ENCODE data around the gene KCMF1. TPM values are rescaled to one million over a fixed set of nuclear protein-coding genes. Genes with fewer than 3 reads are reported as not detected.
A peak's percentile ranks its signal among the peaks of the same experiment; 100 is the strongest.

The KCMF1 gene
- total RNA-seq, 1 experiment from 2014 or later, result 90.5 TPM

DNA sequence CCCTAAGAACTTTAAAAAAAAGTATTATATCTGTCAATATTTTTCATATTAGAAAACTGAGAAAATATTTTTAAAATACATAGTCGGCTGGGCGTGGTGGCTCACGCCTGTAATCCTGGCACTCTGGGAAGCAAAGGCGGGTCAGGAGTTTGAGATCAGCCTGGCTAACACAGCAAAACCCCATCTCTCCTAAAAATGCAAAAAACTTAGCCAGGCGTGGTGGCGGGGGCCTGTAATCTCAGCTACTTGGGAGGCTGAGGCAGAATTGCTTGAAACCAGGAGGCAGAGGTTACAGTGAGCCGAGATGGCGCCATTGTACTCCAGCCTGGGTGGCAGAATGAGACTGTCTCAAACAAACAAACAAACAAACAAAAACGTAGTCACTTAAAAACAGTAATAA is 5.1 kb upstream of the KCMF1 start:
- Histone ChIP-seq H3K27me3 (no peaks in the 10 kb centered on the region), H3K36me3 (peaks cover 76% of the 10 kb centered on the region), H3K9me3 (no peaks in the 10 kb centered on the region), H3K4me3 (no peak overlapping the region)
- DNase-seq, result no peak

DNA sequence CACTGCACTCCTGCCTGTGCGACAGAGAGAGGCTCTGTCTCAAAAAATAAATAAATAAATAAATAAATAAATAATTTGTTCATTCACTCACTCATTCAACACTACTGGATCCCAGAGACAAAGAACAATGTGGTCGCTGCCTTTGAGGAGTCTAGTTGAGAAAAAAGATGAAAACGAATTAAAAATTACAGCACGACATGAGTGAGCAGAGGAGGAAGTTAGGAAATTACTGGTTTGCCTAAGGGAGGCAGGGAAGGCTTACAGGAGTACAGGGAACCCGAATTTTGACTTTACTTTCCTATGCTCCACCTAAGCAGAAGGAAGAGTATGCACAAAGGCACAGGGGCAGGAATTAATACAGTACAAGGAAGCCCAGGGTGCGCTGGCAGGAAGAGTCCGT is 4.2 kb upstream of the KCMF1 start:
- DNase-seq, result no peak

DNA sequence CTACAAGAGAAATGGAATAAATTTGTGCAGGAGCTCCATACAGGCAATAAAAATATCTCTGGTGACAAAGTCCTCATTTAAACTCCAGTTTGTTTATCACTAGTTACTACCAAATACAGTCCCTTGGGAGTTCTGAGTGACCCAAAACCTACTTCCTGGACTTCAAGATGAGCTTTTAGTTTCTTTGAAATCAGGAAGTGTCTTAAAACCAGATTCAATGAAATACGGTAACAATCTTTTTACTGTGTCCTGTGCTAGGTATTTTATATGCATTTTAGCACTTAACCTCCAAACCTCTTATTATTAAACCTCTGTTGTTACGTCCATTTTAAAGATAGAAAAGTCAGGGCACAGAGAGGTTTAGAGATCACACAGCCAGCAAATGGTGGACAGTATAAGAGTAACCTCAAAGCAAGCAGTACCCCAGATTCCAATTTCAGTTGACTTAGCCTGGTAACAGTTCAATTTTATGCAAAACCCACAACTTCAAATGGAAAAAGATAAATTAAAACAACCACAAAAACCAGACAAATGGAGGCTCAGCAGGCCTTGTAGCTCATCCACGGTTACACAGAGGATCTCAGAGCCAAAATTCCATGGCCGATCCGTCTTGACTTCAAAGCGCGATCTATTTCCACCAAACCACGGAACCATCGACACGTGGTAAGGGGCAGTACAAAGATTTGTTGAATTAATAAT is 1.3 kb upstream of the KCMF1 start:
- Histone ChIP-seq H3K9me3 (no peaks in the 10 kb centered on the region), H3K36me3 (peaks cover 58% of the 10 kb centered on the region), H3K27me3 (no peaks in the 10 kb centered on the region), H3K4me3 (peak overlapping the region; percentile 89)
- no peak for DNase-seq

More for the DNA sequence above, 4.2 kb upstream of the KCMF1 start:
- H3K9me3 ChIP-seq, result no peaks in the 10 kb centered on the region
- H3K36me3 ChIP-seq, result peaks cover 70% of the 10 kb centered on the region
- H3K27me3 ChIP-seq, result no peaks in the 10 kb centered on the region
- H3K4me3 ChIP-seq, result no peak overlapping the region

DNA sequence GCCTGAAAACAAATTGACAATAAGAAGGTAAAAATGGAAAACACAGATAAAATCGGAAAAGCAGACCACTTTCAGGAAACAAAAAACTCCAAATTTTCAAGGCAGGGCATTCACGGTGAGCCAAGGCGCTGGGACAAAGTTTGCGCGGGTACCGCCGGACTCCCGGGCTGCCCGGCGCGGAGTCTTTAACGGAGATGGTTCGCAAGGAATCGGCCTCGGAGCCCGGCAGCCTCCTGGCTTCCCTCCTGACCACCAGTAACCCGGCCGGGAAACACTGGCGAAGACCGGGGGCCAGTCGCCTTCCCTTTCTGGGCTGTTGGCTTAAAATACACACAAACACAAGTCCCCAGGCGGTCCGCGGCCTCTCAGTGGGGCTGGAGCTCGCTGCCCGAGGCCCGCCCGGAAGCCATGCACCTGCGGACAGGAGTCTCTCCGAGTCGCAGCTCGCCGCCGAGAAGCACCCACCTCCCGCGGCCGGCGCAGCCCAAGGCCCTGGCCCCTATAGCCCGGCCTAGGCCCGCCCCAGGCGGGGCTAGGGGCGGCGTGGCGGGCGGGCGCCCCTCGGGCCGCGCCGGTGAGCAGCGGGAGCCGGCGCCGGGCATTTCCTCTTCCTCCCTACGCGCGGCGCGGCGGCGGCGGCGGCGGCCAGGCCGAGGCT is 622 bp upstream of the KCMF1 start:
- H3K9me3 ChIP-seq, result no peaks in the 10 kb centered on the region
- H3K36me3 ChIP-seq, result peaks cover 56% of the 10 kb centered on the region
- no peaks in the 10 kb centered on the region for H3K27me3 ChIP-seq
- peak; percentile 64 for DNase-seq
- peak overlapping the region; percentile 89 for H3K4me3 ChIP-seq

DNA sequence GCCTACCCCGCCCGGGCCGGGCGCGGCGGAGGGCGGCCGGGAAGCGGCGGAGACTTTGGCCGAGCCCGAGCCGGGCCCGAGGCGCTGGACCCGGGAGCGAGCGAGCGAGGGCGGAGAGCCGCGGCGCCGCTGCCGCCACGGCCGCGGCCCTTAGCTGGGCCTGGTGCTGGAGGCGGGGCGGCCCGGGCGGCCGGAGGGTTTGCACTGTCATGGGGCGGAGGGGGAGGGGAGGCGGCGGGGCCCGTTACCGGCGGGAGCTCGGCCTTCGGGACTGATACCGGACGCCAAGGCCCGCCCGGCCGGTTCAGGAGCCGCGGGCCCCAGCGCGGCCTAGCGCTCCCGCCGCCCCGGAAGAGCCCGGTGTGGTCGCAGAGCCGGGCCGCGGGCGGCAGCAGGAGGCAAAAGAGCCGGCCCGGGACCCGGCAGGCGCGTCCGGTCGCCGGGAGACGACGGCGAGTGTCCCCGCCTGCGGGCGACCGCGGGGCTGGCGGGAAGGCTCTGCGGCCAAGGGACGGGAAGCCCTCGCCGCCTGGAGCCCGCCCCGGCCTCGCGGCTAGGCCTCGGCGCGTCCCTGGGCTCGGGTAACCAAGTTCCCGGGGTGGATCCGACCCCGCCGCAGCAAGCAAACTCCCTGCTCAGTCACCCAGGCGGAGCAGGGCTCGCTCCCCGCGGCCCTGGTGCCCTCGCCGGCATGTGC is 697 bp downstream of the KCMF1 start:
- H3K9me3 ChIP-seq, result no peaks in the 10 kb centered on the region
- H3K27me3 ChIP-seq, result no peaks in the 10 kb centered on the region
- peaks cover 51% of the 10 kb centered on the region for H3K36me3 ChIP-seq
- peak; percentile 47 for DNase-seq
- H3K4me3 ChIP-seq, result peak overlapping the region; percentile 77

DNA sequence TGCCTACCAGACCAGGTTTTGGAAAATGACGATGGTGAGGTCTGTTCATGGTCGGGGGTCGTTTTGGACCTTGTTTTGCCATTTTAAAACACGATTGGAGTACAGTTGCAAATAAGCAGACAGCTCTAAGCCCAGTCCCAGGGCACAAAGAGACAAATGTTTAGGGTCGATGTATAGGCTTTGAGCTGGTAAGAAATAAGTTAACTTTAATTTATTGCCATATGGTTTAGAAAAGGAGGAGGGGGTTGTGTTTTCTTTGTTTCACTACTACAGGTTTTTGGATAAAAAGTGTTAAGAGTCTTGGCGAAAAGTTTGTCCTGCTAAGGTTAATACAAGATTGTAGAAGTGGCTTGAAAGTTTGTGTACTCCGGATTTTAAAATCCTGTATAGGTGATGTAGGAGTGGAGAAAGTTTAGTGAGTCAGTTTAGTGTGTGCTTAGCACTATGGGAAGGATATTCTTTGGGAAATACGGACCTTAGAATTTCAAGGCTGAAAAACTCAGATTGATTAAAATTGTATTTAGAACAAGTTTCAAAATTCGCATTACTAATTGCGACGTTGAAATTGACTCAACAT is 1.3 kb downstream of the KCMF1 start:
- no peaks in the 10 kb centered on the region for H3K9me3 ChIP-seq
- peak overlapping the region; percentile 77 for H3K4me3 ChIP-seq
- H3K27me3 ChIP-seq, result no peaks in the 10 kb centered on the region
- H3K36me3 ChIP-seq, result peaks cover 50% of the 10 kb centered on the region
- DNase-seq, result no peak

DNA sequence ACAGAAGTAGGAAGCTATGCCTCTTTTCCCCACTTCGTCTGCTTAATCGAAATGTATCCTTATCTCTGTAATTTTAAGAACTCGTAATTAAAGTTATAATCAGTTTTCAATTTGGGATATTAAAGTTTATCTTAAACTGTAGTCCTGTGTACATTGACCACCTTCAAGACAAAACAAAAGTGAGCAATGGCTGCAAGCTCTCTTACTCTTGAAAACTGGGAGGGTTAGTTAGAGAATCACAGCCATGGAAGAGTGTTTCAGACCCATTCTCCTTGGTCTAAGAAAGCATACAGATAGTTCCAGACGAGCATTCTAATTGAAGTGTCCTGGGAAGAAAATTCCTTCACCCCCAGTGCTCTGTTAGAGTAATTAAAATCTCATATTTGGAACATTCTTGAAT is 2.0 kb downstream of the KCMF1 start:
- peak overlapping the region; percentile 77 for H3K4me3 ChIP-seq
- no peaks in the 10 kb centered on the region for H3K27me3 ChIP-seq
- no peak for DNase-seq
- H3K9me3 ChIP-seq, result no peaks in the 10 kb centered on the region
- H3K36me3 ChIP-seq, result peaks cover 48% of the 10 kb centered on the region

DNA sequence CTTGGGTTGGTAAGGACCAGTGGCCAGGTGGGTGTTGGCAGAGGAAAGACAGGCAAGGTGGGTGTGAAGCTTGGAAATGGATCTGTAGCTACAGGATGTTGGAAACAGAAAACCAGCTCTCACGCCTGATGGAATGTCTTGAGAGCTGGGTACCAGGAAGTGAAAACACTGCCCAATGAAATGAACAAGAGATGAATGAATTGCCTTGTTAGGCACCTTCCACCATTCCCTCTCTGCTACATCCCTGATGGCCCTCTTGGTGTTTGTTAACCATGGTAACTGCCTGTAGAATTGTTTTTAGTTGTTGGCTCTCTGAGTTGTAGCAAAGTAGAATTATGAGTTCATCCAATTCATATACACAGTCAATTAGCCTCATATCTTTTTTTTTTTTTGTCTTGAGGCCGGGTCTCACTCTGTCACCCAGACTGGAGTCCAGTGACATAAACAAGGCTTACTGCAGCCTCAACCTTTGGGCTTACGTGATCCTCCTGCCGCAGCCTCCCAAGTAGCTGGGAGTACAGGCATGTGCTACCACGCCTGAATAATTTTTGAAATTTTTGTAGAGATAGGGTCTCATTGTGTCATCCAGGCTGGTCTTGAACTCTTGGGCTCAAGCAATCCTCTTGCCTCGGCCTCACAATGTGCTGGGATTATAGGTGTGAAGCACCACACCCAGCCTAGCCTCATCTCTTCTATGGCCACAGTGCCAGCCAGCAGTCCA is 9.5 kb downstream of the KCMF1 start:
- no peak for DNase-seq

DNA sequence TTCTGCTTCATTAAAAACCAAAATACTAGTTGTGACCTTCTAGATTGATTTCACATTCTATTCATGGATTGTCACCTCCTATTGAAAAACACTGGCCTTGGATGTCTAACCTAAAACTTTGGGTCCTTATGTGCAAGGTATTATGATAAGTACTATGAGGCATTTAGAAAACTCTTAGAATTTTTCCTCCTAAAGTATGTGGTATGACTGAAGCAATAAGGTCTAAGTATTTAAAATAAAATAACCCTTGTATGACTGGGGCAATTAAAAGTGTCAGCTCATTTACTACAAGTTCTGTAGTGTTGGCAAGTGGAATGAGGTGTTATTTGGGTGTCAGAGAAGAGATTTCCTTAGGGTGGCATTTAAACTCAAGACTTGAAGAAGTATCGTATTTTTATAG is 15.1 kb downstream of the KCMF1 start:
- no peak overlapping the region for H3K4me3 ChIP-seq
- DNase-seq, result no peak
- no peaks in the 10 kb centered on the region for H3K27me3 ChIP-seq
- H3K9me3 ChIP-seq, result no peaks in the 10 kb centered on the region; the same call in 1 of the 2 replicates
- H3K36me3 ChIP-seq, result peaks cover 20% of the 10 kb centered on the region

More for the DNA sequence above, 9.5 kb downstream of the KCMF1 start:
- no peak overlapping the region for H3K4me3 ChIP-seq
- H3K9me3 ChIP-seq, result no peaks in the 10 kb centered on the region
- no peaks in the 10 kb centered on the region for H3K27me3 ChIP-seq
- H3K36me3 ChIP-seq, result peaks cover 36% of the 10 kb centered on the region

DNA sequence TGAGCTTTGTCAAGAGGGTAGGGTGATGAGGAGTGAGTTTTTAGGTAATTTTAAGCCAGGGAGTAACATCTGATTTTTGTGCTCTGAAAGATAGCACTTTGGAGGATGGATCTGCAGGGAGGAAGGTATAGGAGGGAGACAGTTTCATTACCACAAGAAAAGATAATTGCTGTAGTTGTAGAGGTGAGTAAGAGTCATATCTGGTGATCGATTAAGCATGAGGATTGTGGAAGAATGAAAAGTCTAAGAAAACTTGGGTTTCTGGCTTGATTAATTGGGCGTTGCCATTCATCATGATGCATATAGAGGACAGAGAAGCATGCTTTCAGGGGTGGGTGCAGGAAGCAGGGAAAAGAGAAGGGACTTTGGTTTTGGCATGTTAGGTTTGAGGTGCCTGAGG is 18.5 kb downstream of the KCMF1 start:
- Histone ChIP-seq H3K4me3 (no peak overlapping the region), H3K27me3 (no peaks in the 10 kb centered on the region), H3K9me3 (no peaks in the 10 kb centered on the region; the same call in 1 of the 2 replicates), H3K36me3 (peaks cover 15% of the 10 kb centered on the region)
- no peak for DNase-seq

DNA sequence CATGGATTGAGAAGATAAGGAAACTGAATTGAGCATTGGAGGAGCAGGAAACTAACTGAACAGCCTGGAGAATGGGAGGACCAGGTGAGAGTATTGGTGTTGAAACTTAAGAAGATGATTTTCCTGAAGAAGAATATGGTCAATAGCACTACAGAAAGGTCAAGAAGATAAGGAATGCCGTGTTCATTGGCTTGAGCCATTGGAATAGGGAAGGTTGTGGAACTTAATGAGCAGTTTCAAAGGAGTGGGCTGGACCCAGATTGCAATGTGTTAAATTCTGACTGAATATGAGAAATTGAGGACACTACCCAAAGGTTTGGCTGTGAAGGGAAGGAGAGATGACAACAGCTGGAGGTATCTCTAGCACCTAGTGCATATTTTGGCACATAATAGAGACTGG is 19.0 kb downstream of the KCMF1 start:
- DNase-seq, result no peak
- H3K36me3 ChIP-seq, result peaks cover 13% of the 10 kb centered on the region
- H3K27me3 ChIP-seq, result no peaks in the 10 kb centered on the region
- H3K9me3 ChIP-seq, result no peaks in the 10 kb centered on the region; the same call in 1 of the 2 replicates
- H3K4me3 ChIP-seq, result no peak overlapping the region

DNA sequence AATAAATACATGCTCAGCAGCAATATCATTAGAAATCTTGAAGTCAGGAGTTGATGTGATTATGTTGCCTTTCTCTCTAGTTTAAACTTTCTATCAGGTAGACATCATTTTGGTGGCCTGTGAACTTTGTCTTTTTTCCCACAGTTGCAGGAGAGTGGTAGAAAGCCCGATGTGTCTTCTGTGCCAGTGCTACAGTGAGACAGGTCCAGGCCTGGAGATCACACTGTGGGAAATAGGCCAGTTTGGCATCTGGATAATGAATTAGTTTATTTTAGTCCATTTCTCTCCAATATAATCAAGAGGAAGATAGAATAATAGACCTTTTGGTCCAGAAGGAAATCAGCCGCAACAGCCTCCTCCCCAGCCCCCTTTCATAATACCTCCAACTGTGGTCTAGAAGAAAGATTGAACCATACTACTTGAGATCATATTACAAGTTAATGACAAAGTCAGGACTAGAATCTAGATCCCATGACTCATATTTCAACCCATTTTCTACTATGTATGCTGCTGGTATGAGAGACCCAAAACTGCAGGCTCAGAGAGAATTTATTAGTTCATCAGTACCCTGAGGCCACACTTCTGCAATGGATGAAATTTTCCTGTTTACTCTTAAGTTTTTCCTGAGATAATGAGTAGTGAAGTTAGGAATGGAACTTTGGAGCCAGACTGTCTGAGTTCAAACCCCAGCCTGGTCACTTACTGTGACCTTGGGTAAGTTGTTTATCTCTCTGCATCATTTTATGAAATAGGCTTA is 20.6 kb downstream of the KCMF1 start:
- Histone ChIP-seq H3K27me3 (no peaks in the 10 kb centered on the region), H3K36me3 (peaks cover 14% of the 10 kb centered on the region), H3K4me3 (no peak overlapping the region), H3K9me3 (no peaks in the 10 kb centered on the region; the same call in 1 of the 2 replicates)
- DNase-seq, result peak; percentile 72

DNA sequence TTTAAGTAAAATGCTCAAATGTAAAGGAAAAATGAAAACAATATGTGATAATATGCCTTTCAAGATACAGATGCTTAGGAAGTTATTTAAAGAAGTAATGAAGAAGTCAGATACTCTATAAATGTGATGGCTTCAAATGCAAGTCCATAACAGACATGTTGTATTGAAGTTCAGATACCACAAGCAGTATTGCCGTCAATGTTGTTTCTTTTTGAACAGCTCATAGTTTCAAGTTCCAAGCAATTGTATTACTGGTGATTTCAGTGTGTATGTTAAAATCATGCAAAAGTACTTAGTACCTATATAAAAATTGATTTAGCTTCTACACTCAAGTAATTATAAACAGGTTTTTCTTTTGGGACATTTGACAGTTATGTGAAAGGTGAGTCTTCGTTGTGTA is 24.9 kb downstream of the KCMF1 start:
- Histone ChIP-seq H3K4me3 (no peak overlapping the region), H3K36me3 (peaks cover 9% of the 10 kb centered on the region), H3K9me3 (no peaks in the 10 kb centered on the region), H3K27me3 (no peaks in the 10 kb centered on the region)
- DNase-seq, result no peak

DNA sequence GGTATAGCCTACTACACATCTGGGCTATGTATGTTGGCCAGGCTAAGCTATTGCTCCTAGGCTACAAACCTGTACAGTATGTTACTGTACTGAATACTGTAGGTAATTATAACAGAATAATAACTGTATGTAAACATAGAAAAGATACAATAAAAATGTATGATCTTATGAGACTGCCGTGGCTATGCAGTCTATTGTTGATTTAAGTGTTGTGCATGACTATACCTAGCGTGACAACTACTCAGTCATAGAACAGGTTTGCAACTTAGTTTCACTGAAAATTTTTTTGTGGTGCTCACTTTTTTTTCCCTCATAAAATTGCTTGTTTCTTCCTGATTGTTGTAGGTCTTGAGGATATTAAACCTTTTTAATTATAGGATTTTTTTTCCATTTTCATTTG is 25.9 kb downstream of the KCMF1 start:
- H3K36me3 ChIP-seq, result peaks cover 16% of the 10 kb centered on the region
- no peaks in the 10 kb centered on the region for H3K9me3 ChIP-seq
- no peak for DNase-seq
- H3K4me3 ChIP-seq, result no peak overlapping the region
- no peaks in the 10 kb centered on the region for H3K27me3 ChIP-seq

DNA sequence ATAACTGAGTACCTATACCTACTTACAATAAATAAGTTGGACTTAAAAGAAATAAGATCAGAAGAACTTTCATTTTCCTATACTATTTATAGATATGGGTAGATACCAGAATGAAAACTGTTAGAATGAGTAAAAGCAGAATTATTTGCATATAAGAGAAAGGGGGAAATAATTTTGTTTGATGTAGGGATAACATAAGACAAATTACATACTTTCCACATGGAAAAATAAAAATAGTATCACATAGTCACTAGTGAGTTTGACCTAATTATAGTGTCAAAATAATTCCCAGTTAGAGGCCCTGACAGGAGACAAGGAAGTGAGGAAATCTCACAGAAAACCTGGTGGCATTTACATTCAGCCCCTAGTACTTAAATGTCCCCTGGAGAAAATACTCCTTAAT is 28.6 kb downstream of the KCMF1 start:
- H3K4me3 ChIP-seq, result no peak overlapping the region
- no peaks in the 10 kb centered on the region for H3K27me3 ChIP-seq
- no peak for DNase-seq
- H3K36me3 ChIP-seq, result peaks cover 24% of the 10 kb centered on the region
- no peaks in the 10 kb centered on the region for H3K9me3 ChIP-seq

DNA sequence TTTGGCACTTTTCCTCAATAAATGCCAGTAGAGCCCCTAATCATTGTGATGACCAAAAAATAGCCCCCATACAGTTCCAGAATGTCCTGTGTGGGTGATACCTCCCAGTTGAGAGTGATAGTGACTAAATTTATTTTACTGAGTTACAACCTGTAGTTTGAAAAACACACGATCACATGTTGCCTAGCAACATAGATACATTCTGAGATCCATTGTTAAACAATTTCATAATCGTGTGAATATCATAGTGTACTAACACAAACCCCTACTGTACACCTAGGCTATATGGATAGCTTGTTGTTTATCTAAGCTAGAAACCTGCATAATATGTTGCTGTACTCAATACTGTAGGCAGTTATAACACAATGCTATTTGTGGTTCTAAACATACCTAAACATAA is 30.6 kb downstream of the KCMF1 start:
- Histone ChIP-seq H3K4me3 (no peak overlapping the region), H3K36me3 (peaks cover 30% of the 10 kb centered on the region), H3K27me3 (no peaks in the 10 kb centered on the region), H3K9me3 (no peaks in the 10 kb centered on the region)
- no peak for DNase-seq

Measured in MG63 (cell line).